Fibroblast of pulmonary artery (primary cell): ENCODE results near the gene AP5S1.

Source experiments
- DNase-seq: peaks from one replicate; pipeline ENCODE4 v3.0.0-alpha.2; 2010; ENCODE audit warnings: low read depth
- H3K4me3 ChIP-seq: replicated peaks from 2 replicates; pipeline ENCODE4 v1.5.1; 2011; ENCODE audit warnings: low read depth, mild to moderate bottlenecking, control low read depth, low read length, moderate library complexity
- CTCF ChIP-seq: IDR thresholded peaks from 2 replicates; pipeline ENCODE4 v1.5.1; 2011; ENCODE audit warnings: mild to moderate bottlenecking, control low read depth, low read length, inconsistent platforms; ENCODE audit errors: missing control alignments

The AP5S1 gene

GRCh38 chr20:3876000-3876399, 55.7 kb downstream of the AP5S1 start:
- no peak for DNase-seq
- no peak overlapping the region for H3K4me3 ChIP-seq

GRCh38 chr20:3876676-3877075, 56.3 kb downstream of the AP5S1 start:
- no peak overlapping the region for H3K4me3 ChIP-seq
- no peak for DNase-seq
- TF ChIP-seq CTCF = no peak

More at GRCh38 chr20:3876000-3876399, 55.7 kb downstream of the AP5S1 start:
- no peak for TF ChIP-seq CTCF
